ENCODE measurements around the gene COL17A1.

Gene COL17A1

DNA sequence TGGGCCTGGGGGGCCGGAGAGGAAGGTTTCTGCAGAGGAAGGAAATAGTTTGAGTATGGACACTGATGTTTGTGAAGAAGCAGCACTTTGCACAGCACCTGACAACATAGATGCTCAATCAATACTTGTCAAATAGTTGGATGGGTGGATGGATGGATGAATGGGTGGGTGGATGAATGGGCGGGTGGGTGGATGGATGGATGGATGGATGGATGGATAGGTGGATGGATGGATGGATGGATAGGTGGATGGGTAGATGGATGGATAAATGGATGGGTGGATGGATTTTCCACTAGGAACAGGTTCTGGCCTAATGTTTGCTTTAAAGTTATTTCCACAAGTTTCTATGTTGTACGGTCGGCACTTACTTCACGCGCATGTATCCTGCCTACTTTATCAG lies 45.3 kb downstream of the COL17A1 start:
- Histone ChIP-seq H3K27me3 (ENCODE audit: insufficient read depth, low read length, poor library complexity) (peaks cover 17% of the 10 kb centered on the region), H2AFZ (ENCODE audit: low read depth, low read length) (no peak overlapping the region), H3K4me3 (ENCODE audit: low read depth in 1 of 2, low read length in 2 of 2) (no peak overlapping the region), H3K9me3 (ENCODE audit: insufficient read depth, low read length, severe bottlenecking) (no peaks in the 10 kb centered on the region), H3K79me2 (ENCODE audit: insufficient read depth, low read length) (no peaks in the 10 kb centered on the region), H4K20me1 (ENCODE audit: insufficient read depth, low read length) (no peaks in the 10 kb centered on the region; the same call in 1 of the 2 replicates), H3K36me3 (ENCODE audit: insufficient read depth, low read length) (no peaks in the 10 kb centered on the region), H3K4me1 (ENCODE audit: insufficient read depth, low read length) (no peaks in the 10 kb centered on the region), H3K27ac (ENCODE audit: low read length) (no peak overlapping the region), H3K4me2 (ENCODE audit: insufficient read depth, low read length) (no peak overlapping the region), H3K9ac (ENCODE audit: low read depth, low read length) (no peak overlapping the region)
- no peak for DNase-seq
- no peak for ATAC-seq (ENCODE audit: insufficient read depth, low read depth)
- TF ChIP-seq, protein P1, sequence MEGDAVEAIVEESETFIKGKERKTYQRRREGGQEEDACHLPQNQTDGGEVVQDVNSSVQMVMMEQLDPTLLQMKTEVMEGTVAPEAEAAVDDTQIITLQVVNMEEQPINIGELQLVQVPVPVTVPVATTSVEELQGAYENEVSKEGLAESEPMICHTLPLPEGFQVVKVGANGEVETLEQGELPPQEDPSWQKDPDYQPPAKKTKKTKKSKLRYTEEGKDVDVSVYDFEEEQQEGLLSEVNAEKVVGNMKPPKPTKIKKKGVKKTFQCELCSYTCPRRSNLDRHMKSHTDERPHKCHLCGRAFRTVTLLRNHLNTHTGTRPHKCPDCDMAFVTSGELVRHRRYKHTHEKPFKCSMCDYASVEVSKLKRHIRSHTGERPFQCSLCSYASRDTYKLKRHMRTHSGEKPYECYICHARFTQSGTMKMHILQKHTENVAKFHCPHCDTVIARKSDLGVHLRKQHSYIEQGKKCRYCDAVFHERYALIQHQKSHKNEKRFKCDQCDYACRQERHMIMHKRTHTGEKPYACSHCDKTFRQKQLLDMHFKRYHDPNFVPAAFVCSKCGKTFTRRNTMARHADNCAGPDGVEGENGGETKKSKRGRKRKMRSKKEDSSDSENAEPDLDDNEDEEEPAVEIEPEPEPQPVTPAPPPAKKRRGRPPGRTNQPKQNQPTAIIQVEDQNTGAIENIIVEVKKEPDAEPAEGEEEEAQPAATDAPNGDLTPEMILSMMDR (IDR thresholded peaks at IDR 0.05; ENCODE audit: borderline replicate concordance, extremely low read depth, low read length, poor library complexity, severe bottlenecking) = no peak

DNA sequence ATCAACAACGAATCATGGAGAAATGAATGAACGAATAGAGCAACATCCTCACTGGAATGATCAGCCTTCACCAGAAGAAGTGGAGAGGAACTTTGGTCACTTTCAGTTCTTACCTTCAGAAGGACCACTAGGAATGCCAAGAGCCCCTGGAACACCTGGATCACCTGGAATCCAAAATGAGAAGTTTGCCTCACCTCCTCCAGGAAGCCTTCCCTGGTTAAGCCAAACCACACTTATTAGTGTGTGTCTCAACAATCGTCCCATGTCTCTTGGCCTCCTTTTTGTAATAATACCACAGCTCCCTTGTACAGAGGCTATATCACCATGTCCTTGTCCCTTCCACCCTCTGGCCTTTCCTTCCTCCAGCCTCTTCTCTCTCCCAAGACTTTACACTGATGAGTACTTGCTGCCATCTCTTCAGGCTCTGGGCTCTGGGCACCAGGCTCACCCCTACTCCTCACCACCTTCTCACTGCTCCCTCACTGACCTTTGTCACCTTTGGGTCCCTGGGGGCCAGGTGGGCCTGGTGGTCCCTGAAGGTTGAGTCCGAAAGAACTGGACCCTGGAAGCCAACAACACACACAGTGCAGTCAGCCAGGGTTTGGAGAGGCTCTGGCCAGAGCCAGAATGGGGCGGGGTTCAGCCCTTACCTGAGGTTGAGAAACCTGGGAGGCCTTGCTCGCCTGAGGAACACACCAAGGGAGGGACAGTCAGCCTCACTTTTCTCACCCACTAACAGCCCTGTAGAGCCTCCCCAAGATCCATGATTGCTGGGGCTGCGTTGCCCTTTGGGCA lies 46.5 kb downstream of the COL17A1 start:
- no peak for DNase-seq

DNA sequence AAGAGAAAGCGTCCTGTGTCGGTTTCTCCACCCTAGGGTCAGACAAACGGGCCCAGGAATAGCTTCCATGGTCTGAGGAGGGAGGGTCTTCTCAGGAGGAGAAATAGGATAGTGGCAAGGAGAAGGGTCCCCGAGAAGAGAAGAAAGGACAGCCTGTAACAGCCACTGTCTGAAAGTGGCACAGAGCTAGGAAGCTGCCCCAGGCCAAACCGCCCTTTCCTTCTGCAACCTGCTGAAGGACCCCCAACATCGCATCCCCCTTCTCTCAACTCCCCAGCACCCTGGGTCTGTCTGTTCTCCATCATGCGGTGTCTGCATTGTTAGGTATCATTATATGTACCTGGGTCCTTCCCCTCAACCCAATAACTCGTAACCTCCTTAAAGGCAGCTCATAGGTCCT lies 47.1 kb downstream of the COL17A1 start:
- DNase-seq (no peak), ATAC-seq (ENCODE audit: insufficient read depth, low read depth) (no peak)
- Histone ChIP-seq H3K36me3 (ENCODE audit: insufficient read depth, low read length) (no peaks in the 10 kb centered on the region), H3K9ac (ENCODE audit: low read depth, low read length) (no peak overlapping the region), H3K79me2 (ENCODE audit: insufficient read depth, low read length) (no peaks in the 10 kb centered on the region), H3K9me3 (ENCODE audit: insufficient read depth, low read length, severe bottlenecking) (no peaks in the 10 kb centered on the region), H2AFZ (ENCODE audit: low read depth, low read length) (no peak overlapping the region), H3K4me2 (ENCODE audit: insufficient read depth, low read length) (no peak overlapping the region), H4K20me1 (ENCODE audit: insufficient read depth, low read length) (no peaks in the 10 kb centered on the region; the same call in 1 of the 2 replicates), H3K4me1 (ENCODE audit: insufficient read depth, low read length) (no peaks in the 10 kb centered on the region), H3K27ac (ENCODE audit: low read length) (no peak overlapping the region), H3K4me3 (ENCODE audit: low read depth in 1 of 2, low read length in 2 of 2) (no peak overlapping the region), H3K27me3 (ENCODE audit: insufficient read depth, low read length, poor library complexity) (peaks cover 14% of the 10 kb centered on the region)
- no peak for TF ChIP-seq EZH2 (IDR thresholded peaks at IDR 0.05; ENCODE audit: borderline replicate concordance, low read depth, low read length, severe bottlenecking)
- TF ChIP-seq, protein P1 (IDR thresholded peaks at IDR 0.05; ENCODE audit: borderline replicate concordance, extremely low read depth, low read length, poor library complexity, severe bottlenecking) = no peak

More for the DNA sequence above, 46.5 kb downstream of the COL17A1 start:
- Histone ChIP-seq H3K79me2 (ENCODE audit: insufficient read depth, low read length) (no peaks in the 10 kb centered on the region), H4K20me1 (ENCODE audit: insufficient read depth, low read length) (no peaks in the 10 kb centered on the region; the same call in 1 of the 2 replicates), H3K9me3 (ENCODE audit: insufficient read depth, low read length, severe bottlenecking) (no peaks in the 10 kb centered on the region), H3K4me1 (ENCODE audit: insufficient read depth, low read length) (no peaks in the 10 kb centered on the region), H2AFZ (ENCODE audit: low read depth, low read length) (no peak overlapping the region), H3K36me3 (ENCODE audit: insufficient read depth, low read length) (no peaks in the 10 kb centered on the region), H3K27me3 (ENCODE audit: insufficient read depth, low read length, poor library complexity) (peaks cover 14% of the 10 kb centered on the region), H3K4me2 (ENCODE audit: insufficient read depth, low read length) (no peak overlapping the region), H3K27ac (ENCODE audit: low read length) (no peak overlapping the region), H3K4me3 (ENCODE audit: low read depth in 1 of 2, low read length in 2 of 2) (no peak overlapping the region), H3K9ac (ENCODE audit: low read depth, low read length) (no peak overlapping the region)
- ATAC-seq (ENCODE audit: insufficient read depth, low read depth) = no peak
- no peak for TF ChIP-seq EZH2 (IDR thresholded peaks at IDR 0.05; ENCODE audit: borderline replicate concordance, low read depth, low read length, severe bottlenecking)
- TF ChIP-seq, protein P1 (IDR thresholded peaks at IDR 0.05; ENCODE audit: borderline replicate concordance, extremely low read depth, low read length, poor library complexity, severe bottlenecking) = no peak

Data from DND-41 (cell line).